Peyer's patch (tissue), 4 donors: Measurements from ENCODE around the gene ENDOD1.

Source experiments
- POLR2A ChIP-seq, 2 donors: fragments of 450-650 bp; IDR thresholded peaks; one replicate each; pipeline ENCODE4 v1.5.1; 2017; ENCODE audit warnings: antibody characterized with exemption in 2 of 2, mild to moderate bottlenecking in 2 of 2, moderate library complexity in 2 of 2
- TF ChIP-seq, protein P1 (sequence below), 6 experiments: fragments of 450-650 bp in 4 of 6; fragments of 200-600 bp in 2 of 6; sonication (generic) in 1 of 6; IDR thresholded peaks; one replicate each; pipeline ENCODE4 v1.5.1; 2017 to 2019; ENCODE audit warnings: antibody characterized with exemption in 6 of 6, mild to moderate bottlenecking in 3 of 6, moderate library complexity in 1 of 6

DNA sequence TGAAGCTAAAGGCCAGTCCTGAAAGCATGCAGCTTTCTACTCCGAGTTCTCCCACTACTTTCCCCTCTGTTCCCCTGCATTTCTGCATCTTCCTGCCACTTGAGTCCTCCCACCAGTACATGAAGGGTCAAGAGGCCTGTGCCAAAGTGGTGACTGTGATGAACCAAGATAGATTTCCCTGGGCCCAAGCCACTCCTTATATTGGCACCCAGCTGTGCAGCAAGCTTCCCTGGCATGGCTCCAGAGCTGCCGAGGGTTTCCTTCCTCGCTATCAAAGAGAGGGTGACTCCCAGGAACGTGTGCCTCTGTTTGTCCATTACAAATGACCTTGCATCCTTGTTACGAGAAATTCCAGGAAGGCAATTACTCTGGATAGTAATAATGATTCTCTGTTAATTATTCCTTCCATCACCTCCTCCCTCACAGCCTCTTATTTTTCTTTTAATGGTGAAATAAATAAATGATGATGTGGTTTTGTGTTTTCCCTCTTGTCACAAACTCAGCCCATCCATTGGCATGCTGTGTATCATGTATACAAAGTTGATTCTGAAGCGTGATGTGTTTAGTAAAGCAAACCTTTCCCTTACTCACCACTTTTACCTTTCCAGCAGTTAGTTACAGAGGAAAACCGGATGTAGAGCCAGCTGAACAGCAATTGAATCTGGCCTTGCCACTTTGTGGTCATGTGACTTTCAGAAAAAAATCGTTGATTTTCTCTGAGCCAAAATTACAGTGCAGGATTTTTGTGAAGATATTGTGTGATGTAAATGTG, 14.7 kb upstream of the ENDOD1 start:
- TF ChIP-seq, protein P1, sequence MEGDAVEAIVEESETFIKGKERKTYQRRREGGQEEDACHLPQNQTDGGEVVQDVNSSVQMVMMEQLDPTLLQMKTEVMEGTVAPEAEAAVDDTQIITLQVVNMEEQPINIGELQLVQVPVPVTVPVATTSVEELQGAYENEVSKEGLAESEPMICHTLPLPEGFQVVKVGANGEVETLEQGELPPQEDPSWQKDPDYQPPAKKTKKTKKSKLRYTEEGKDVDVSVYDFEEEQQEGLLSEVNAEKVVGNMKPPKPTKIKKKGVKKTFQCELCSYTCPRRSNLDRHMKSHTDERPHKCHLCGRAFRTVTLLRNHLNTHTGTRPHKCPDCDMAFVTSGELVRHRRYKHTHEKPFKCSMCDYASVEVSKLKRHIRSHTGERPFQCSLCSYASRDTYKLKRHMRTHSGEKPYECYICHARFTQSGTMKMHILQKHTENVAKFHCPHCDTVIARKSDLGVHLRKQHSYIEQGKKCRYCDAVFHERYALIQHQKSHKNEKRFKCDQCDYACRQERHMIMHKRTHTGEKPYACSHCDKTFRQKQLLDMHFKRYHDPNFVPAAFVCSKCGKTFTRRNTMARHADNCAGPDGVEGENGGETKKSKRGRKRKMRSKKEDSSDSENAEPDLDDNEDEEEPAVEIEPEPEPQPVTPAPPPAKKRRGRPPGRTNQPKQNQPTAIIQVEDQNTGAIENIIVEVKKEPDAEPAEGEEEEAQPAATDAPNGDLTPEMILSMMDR (IDR thresholded peaks at IDR 0.05): no peak
- no peak for TF ChIP-seq POLR2A (IDR thresholded peaks at IDR 0.05)
